Cardiac atrium fibroblast (primary cell): ENCODE results near the gene OR9Q2. TPM values are rescaled to one million over a fixed set of nuclear protein-coding genes. Genes with fewer than 3 reads are reported as not detected.

Experiments used
- total RNA-seq: library from RNA; depleted of rRNA; stranded (reverse); fragments of >200 nt; gene quantifications from 2 replicates; pipeline ENCODE4 v1.2.3, GENCODE V29; 2015

The OR9Q2 gene
- total RNA-seq, result not detected in 2 replicates

GRCh38 chr11:58188770-58189169 is at the start of gene OR9Q2:
OR9Q2 (plus strand) TSS chr11:58189070; CDS start chr11:58190491, 1,421 bp downstream.

GRCh38 chr11:58204042-58204441 is 15.2 kb downstream of the OR9Q2 start, which contains the start of gene OR1S2:
OR1S2 (minus strand) TSS chr11:58204142; CDS start chr11:58204142, 0 bp downstream.

GRCh38 chr11:58212420-58212819 is 23.6 kb downstream of the OR9Q2 start, which contains the start of gene OR1S1:
OR1S1 (plus strand) TSS chr11:58212720.

Other genes with a start within 250 kb of the OR9Q2 start
- not detected in 2 replicates for gene OR9Q1, start 165.2 kb upstream of the OR9Q2 start, total RNA-seq
- not detected in 2 replicates for gene OR6Q1, start 158.1 kb upstream of the OR9Q2 start, total RNA-seq
- not detected in 2 replicates for gene OR9I1, start 63.5 kb upstream of the OR9Q2 start, total RNA-seq
- not detected in 2 replicates for gene OR1S2, start 15.1 kb downstream of the OR9Q2 start, total RNA-seq
- gene OR1S1, start 23.6 kb downstream of the OR9Q2 start, total RNA-seq, result not detected in 2 replicates
- gene OR10Q1, start 39.8 kb downstream of the OR9Q2 start, total RNA-seq, result not detected in 2 replicates
- gene OR10W1, start 79.2 kb downstream of the OR9Q2 start, total RNA-seq, result not detected in 2 replicates
- not detected in 2 replicates for gene OR5B17, start 170.0 kb downstream of the OR9Q2 start, total RNA-seq
- not detected in 2 replicates for gene OR5B3, start 217.8 kb downstream of the OR9Q2 start, total RNA-seq
- not detected in 2 replicates for gene OR5B2, start 239.1 kb downstream of the OR9Q2 start, total RNA-seq